Natural killer cell (primary cell): ENCODE results near the gene NPIPA1. TPM values are rescaled to one million over a fixed set of nuclear protein-coding genes. Genes with fewer than 3 reads are reported as not detected.
"Not testable (repeated sequence)": the region's sequence is repeated elsewhere in the genome, so short reads cannot be mapped to it uniquely, and the experiment has no call there.

Experiments
- ATAC-seq, 3 donors: fragments of 150-1000 bp in 2 of 3; fragments of 200-7000 bp in 1 of 3; cut with Tn5 transposase; 1 replicate in 1 of 3; 2 replicates in 2 of 3; pipeline ENCODE4 v1.10.0; 2021; ENCODE audit warnings: mild to moderate bottlenecking in 2 of 3, moderate library complexity in 2 of 3
- DNase-seq, 2 donors: peaks; one replicate each; pipeline versions ENCODE4 v3.0.0 to v3.0.0-alpha.2; 2013 to 2021; ENCODE audit warnings: mixed read lengths in 1 of 2
- H3K27ac ChIP-seq: one replicate; pipeline ENCODE4 v1.5.1; 2013; ENCODE audit warnings: mild to moderate bottlenecking, low read length
- H3K27me3 ChIP-seq: one replicate; pipeline ENCODE4 v1.6.1; 2013; ENCODE audit warnings: low read length; ENCODE audit not compliant: control insufficient read depth, insufficient read depth
- H3K36me3 ChIP-seq: one replicate; pipeline ENCODE4 v1.6.1; 2013; ENCODE audit warnings: low read length; ENCODE audit not compliant: control insufficient read depth, insufficient read depth
- H3K4me1 ChIP-seq: one replicate; pipeline ENCODE4 v1.6.1; 2013; ENCODE audit warnings: low read length; ENCODE audit not compliant: control insufficient read depth, insufficient read depth
- H3K4me3 ChIP-seq: one replicate; pipeline ENCODE4 v1.5.1; 2013; ENCODE audit warnings: low read length
- H3K9me3 ChIP-seq: one replicate; pipeline ENCODE4 v1.6.1; 2013; ENCODE audit warnings: low read length; ENCODE audit not compliant: control insufficient read depth, insufficient read depth
- H3K27ac Mint-ChIP-seq, 2 donors: one replicate each; pipeline ENCODE4 v1.8.0; 2022; ENCODE audit warnings: mild to moderate bottlenecking in 2 of 2, mixed read lengths in 2 of 2, moderate library complexity in 1 of 2
- H3K27me3 Mint-ChIP-seq, 2 donors: one replicate each; pipeline ENCODE4 v1.8.0; 2022; ENCODE audit warnings: low read depth in 2 of 2, mixed read lengths in 2 of 2
- H3K36me3 Mint-ChIP-seq: one replicate; pipeline ENCODE4 v1.8.0; 2022; ENCODE audit warnings: mixed read lengths
- H3K4me1 Mint-ChIP-seq, 2 donors: one replicate each; pipeline ENCODE4 v1.8.0; 2022; ENCODE audit warnings: mixed read lengths in 2 of 2
- H3K4me3 Mint-ChIP-seq: one replicate; pipeline ENCODE4 v1.8.0; 2022; ENCODE audit warnings: mild to moderate bottlenecking, moderate library complexity, mixed read lengths
- H3K9me3 Mint-ChIP-seq, 2 donors: one replicate each; pipeline ENCODE4 v1.8.0; 2022; ENCODE audit warnings: mixed read lengths in 2 of 2
- WGBS: methylation state at CpG from one replicate; pipeline ENCODE4 v1.1.7; 2013; ENCODE audit warnings: missing lambda C conversion rate; ENCODE audit not compliant: insufficient coverage; 5-methylcytosine and 5-hydroxymethylcytosine counted together
- intact Hi-C: fragments of 100-400 bp; cut with micrococcal nuclease; formaldehyde crosslinking; loops from one replicate; pipeline ENCODE4 v1.14.2; 2022
- total RNA-seq, 4 donors: library from RNA; stranded (reverse); fragments of 120-200 nt in 1 of 4; gene quantifications; one replicate each; pipeline versions ENCODE4 v1.2.3 to v1.2.4, GENCODE V29; 2013 to 2022

Gene NPIPA1
- total RNA-seq, 3 donors from 2014 or later (not counting 1 experiment from before 2014, with no cell fraction given): 123 to 136 (median 124) TPM

DNA sequence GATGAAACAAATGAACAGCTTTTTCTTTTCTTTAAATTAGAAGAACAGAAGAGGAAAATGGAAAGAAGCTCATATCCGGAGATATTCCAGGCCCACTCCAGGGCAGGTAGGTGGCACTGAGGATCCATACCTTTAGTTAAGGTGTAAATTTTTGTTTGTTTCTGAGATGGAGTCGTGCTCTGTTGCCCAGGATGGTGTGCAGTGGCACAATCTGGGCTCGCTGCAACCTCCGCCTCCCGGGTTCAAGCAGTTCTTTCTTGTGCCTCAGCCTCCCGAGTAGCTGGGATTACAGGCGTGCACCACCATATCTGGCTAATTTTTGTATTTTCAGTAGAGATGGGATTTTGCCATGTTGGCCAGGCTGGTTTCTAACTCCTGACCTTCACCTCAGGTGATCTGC is 61.1 kb downstream of the NPIPA1 start:
- peaks cover 25 to 30% of the 10 kb centered on the region in 2 donors for H3K4me1 Mint-ChIP-seq
- H3K27ac ChIP-seq, H3K4me3 ChIP-seq, H3K9me3 ChIP-seq, H3K4me1 ChIP-seq, H3K4me3 Mint-ChIP-seq, DNase-seq, H3K9me3 Mint-ChIP-seq, ATAC-seq, intact Hi-C loops, H3K27me3 Mint-ChIP-seq, H3K27ac Mint-ChIP-seq, H3K27me3 ChIP-seq: not testable (repeated sequence)
- peaks cover 12% of the 10 kb centered on the region for H3K36me3 Mint-ChIP-seq
- H3K36me3 ChIP-seq: peaks cover 13% of the 10 kb centered on the region
- WGBS: 97% methylated on average over 7 of the region's 7 CpGs

DNA sequence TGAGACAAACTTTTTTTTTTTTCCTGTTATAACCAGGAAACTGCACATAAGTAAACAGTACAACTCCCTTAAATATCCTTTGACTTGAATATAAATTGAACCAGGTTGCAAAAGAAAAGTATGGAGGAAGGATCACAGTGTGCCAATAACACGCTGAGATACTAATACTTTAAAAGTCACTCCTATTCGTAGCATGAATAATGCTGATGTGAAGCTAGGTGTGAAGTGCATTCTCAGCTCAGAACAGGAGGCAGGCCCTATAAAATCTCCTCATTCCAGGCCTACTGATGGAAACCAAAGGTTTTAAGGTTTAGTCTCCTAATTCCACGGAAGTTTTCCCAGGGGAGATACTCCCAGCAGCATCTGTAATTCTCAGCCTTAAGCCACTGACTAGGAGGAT is 62.6 kb downstream of the NPIPA1 start:
- H3K4me1 ChIP-seq, H3K27me3 ChIP-seq, H3K27ac Mint-ChIP-seq, H3K9me3 ChIP-seq, H3K4me3 Mint-ChIP-seq, H3K4me3 ChIP-seq, H3K9me3 Mint-ChIP-seq, ATAC-seq, DNase-seq, intact Hi-C loops, H3K27ac ChIP-seq, H3K27me3 Mint-ChIP-seq: not testable (repeated sequence)
- 96% methylated on average over 3 of the region's 3 CpGs for WGBS
- peaks cover 22% of the 10 kb centered on the region for H3K36me3 ChIP-seq
- H3K36me3 Mint-ChIP-seq: peaks cover 12% of the 10 kb centered on the region
- H3K4me1 Mint-ChIP-seq: peaks cover 14 to 18% of the 10 kb centered on the region in 2 donors

Other genes with a start within 250 kb of the NPIPA1 start
- not detected for gene PLA2G10, start 243.1 kb upstream of the NPIPA1 start, total RNA-seq
- 1 to 10 TPM in 1 of 3 donors, not detected in 2; 3.1 TPM for gene NPIPA3, start 234.0 kb upstream of the NPIPA1 start, total RNA-seq
- gene NPIPA2, start 194.9 kb upstream of the NPIPA1 start, total RNA-seq: 1 to 10 TPM in 2 of 3 donors, not detected in 1; 1.3 to 5.6 TPM
- gene NOMO1, start 103.7 kb upstream of the NPIPA1 start, total RNA-seq: 10 to 100 TPM; 49.1 to 70.2 (median 58.6) TPM
- 10 to 100 TPM; 72.7 to 88.2 (median 75.1) TPM for gene PDXDC1, start 37.6 kb downstream of the NPIPA1 start, total RNA-seq
- gene NTAN1, start 118.6 kb downstream of the NPIPA1 start, total RNA-seq: 10 to 100 TPM; 26.7 to 35.1 (median 30.3) TPM
- 10 to 100 TPM; 40.8 to 45.3 (median 43.4) TPM for gene RRN3, start 156.8 kb downstream of the NPIPA1 start, total RNA-seq